Parathyroid adenoma (tissue), 2 donors: Measurements from ENCODE around the gene TMEM222.
A peak's percentile ranks its signal among the peaks of the same experiment; 100 is the strongest.

ENCODE experiments used
- H2AFZ ChIP-seq: fragments of 300-600 bp; sonication (generic); one replicate; pipeline ENCODE4 v1.7.0; 2017; ENCODE audit warnings: antibody characterized with exemption, mild to moderate bottlenecking
- H3K27ac ChIP-seq: fragments of 300-600 bp; sonication (generic); one replicate; pipeline ENCODE4 v1.7.0; 2017
- H3K27me3 ChIP-seq: fragments of 300-600 bp; sonication (generic); one replicate; pipeline ENCODE4 v1.7.0; 2017; ENCODE audit warnings: low read length; ENCODE audit not compliant: control insufficient read depth, insufficient read depth
- H3K36me3 ChIP-seq: fragments of 300-600 bp; sonication (generic); one replicate; pipeline ENCODE4 v1.7.0; 2017; ENCODE audit warnings: low read length; ENCODE audit not compliant: control insufficient read depth, insufficient read depth
- H3K4me1 ChIP-seq: fragments of 300-600 bp; sonication (generic); one replicate; pipeline ENCODE4 v1.7.0; 2017; ENCODE audit warnings: control low read depth
- H3K4me2 ChIP-seq: fragments of 300-600 bp; sonication (generic); one replicate; pipeline ENCODE4 v1.7.0; 2017; ENCODE audit warnings: low read length
- H3K4me3 ChIP-seq: fragments of 300-600 bp; sonication (generic); one replicate; pipeline ENCODE4 v1.7.0; 2017; ENCODE audit warnings: low read depth, low read length
- H3K79me2 ChIP-seq: fragments of 300-600 bp; sonication (generic); one replicate; pipeline ENCODE4 v1.7.0; 2017; ENCODE audit warnings: control low read depth
- H3K9ac ChIP-seq: fragments of 300-600 bp; sonication (generic); one replicate; pipeline ENCODE4 v1.7.0; 2017; ENCODE audit warnings: mild to moderate bottlenecking
- H3K9me3 ChIP-seq: fragments of 300-600 bp; sonication (generic); one replicate; pipeline ENCODE4 v1.7.0; 2017; ENCODE audit warnings: low read length; ENCODE audit not compliant: control insufficient read depth
- TF ChIP-seq, protein P1 (sequence below): fragments of 300-600 bp; sonication (generic); IDR thresholded peaks from one replicate; pipeline ENCODE4 v1.7.0; 2017; ENCODE audit warnings: antibody characterized with exemption, mild to moderate bottlenecking
- donor health status: primary hyperparathyroidism.

TMEM222 gene

DNA sequence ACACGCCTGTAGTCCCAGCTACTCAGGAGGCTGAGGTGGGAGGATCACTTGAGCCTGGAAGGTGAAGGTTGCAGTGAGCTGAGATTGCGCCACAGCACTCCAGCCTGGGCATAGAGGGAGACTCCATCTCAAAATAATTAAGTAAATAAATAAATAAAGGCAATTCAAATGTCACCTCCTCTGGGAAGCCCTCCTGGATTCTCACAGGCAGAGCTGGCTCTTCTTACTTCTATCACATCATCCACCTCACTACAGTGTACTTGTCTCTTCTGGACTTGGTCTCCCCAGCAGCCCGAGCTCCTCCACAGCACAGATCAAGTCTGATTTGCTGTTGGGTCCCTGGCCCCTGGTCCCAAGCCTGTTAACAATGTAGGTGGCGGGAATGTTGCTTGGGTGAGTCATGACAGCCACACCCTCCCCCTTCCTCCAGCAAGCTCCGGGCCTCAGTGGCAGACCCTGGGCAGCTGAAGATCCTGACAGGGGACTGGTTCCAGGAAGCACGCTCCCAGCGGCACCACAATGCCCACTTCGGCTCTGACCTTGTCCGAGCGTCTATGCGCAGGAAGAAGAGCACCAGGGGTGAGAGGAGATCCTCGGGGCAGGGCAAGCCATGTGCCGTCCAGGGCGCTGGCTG is 25.1 kb downstream of the TMEM222 start:
- Histone ChIP-seq H3K4me1 (no peaks in the 10 kb centered on the region), H3K9ac (no peak overlapping the region), H3K27me3 (no peaks in the 10 kb centered on the region), H3K79me2 (no peaks in the 10 kb centered on the region), H3K4me2 (no peak overlapping the region), H3K27ac (no peak overlapping the region), H3K4me3 (no peak overlapping the region), H3K36me3 (no peaks in the 10 kb centered on the region), H3K9me3 (no peaks in the 10 kb centered on the region), H2AFZ (no peak overlapping the region)
- TF ChIP-seq, protein P1, sequence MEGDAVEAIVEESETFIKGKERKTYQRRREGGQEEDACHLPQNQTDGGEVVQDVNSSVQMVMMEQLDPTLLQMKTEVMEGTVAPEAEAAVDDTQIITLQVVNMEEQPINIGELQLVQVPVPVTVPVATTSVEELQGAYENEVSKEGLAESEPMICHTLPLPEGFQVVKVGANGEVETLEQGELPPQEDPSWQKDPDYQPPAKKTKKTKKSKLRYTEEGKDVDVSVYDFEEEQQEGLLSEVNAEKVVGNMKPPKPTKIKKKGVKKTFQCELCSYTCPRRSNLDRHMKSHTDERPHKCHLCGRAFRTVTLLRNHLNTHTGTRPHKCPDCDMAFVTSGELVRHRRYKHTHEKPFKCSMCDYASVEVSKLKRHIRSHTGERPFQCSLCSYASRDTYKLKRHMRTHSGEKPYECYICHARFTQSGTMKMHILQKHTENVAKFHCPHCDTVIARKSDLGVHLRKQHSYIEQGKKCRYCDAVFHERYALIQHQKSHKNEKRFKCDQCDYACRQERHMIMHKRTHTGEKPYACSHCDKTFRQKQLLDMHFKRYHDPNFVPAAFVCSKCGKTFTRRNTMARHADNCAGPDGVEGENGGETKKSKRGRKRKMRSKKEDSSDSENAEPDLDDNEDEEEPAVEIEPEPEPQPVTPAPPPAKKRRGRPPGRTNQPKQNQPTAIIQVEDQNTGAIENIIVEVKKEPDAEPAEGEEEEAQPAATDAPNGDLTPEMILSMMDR, result no peak

GRCh38 chr1:27348861-27349783 is 27.2 kb downstream of the TMEM222 start:
- no peak overlapping the region for H3K27ac ChIP-seq
- H3K27me3 ChIP-seq, result no peaks in the 10 kb centered on the region
- H3K9ac ChIP-seq, result no peak overlapping the region
- peak overlapping the region; percentile 84 for H3K4me2 ChIP-seq
- H2AFZ ChIP-seq, result peak overlapping the region; percentile 64
- H3K4me3 ChIP-seq, result peak overlapping the region; percentile 57
- TF ChIP-seq, protein P1, result no peak
- no peaks in the 10 kb centered on the region for H3K4me1 ChIP-seq
- no peaks in the 10 kb centered on the region for H3K79me2 ChIP-seq
- H3K36me3 ChIP-seq, result no peaks in the 10 kb centered on the region
- H3K9me3 ChIP-seq, result no peaks in the 10 kb centered on the region

- Histone ChIP-seq H3K27ac (no peak overlapping the region), H3K4me2 (peak overlapping the region; percentile 84), H3K9ac (no peak overlapping the region), H3K36me3 (no peaks in the 10 kb centered on the region), H3K4me1 (no peaks in the 10 kb centered on the region), H3K4me3 (peak overlapping the region; percentile 57), H3K27me3 (no peaks in the 10 kb centered on the region), H2AFZ (peak overlapping the region; percentile 64), H3K79me2 (no peaks in the 10 kb centered on the region), H3K9me3 (no peaks in the 10 kb centered on the region)
- TF ChIP-seq, protein P1, result no peak
Measured at GRCh38 chr1:27349784-27350662, 28.1 kb downstream of the TMEM222 start.

DNA sequence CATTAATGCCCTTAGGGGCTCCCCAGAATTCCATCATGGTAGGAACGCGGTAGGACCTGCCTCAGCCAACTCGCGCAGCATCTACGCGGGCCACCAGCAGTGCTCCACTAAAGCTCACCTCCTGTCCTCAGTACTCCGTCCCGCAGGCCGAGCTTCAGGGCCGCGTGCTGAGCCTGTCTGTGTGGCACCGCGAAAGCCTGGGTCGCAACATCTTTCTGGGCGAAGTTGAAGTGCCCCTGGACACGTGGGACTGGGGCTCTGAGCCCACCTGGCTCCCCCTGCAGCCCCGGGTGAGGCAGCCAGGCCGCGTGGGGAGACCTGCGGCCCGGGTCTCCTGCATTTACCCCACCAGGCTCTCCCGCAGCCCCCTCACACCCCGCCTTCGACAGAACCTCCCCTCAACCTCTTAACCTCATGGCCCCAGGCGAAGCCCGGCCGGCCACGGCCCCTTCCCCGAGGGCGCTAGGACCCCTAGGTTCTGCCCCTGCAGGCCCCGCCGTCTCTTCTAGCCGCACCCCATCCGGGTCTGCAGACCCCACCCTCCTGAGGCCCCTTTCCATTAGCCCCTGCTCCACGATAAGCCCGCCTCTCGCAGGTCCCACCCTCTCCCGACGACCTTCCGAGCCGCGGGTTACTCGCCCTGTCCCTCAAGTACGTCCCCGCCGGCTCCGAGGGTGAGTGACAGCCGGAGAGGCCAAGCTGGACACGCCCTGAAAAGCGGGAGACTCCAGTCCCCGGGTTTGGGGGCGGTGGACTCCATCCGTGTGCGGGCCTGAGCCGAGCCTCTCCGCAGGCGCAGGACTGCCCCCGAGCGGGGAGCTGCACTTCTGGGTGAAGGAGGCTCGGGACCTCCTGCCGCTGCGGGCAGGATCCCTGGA is 28.9 kb downstream of the TMEM222 start:
- Histone ChIP-seq H3K27ac (no peak overlapping the region), H3K36me3 (no peaks in the 10 kb centered on the region)

More for the DNA sequence above, 28.9 kb downstream of the TMEM222 start:
- Histone ChIP-seq H3K4me3 (no peak overlapping the region), H3K27me3 (no peaks in the 10 kb centered on the region), H3K4me2 (no peak overlapping the region), H3K9ac (no peak overlapping the region), H3K9me3 (no peaks in the 10 kb centered on the region), H3K4me1 (no peaks in the 10 kb centered on the region), H2AFZ (no peak overlapping the region), H3K79me2 (no peaks in the 10 kb centered on the region)
- TF ChIP-seq, protein P1, result no peak
